GM12872 (cell line): ENCODE results near the gene TSC2.

Source experiments
- CTCF ChIP-seq: IDR thresholded peaks from 3 replicates; pipeline ENCODE4 v1.5.1; 2011; ENCODE audit warnings: low read depth, mild to moderate bottlenecking, low read length, moderate library complexity; ENCODE audit not compliant: insufficient read depth

The TSC2 gene

GRCh38 chr16:2093793-2094192 lies 46.0 kb downstream of the TSC2 start:
- TF ChIP-seq CTCF = no peak

GRCh38 chr16:2095315-2095853 lies 47.6 kb downstream of the TSC2 start:
- no peak for TF ChIP-seq CTCF

GRCh38 chr16:2095918-2096582 lies 48.3 kb downstream of the TSC2 start:
- no peak for TF ChIP-seq CTCF

GRCh38 chr16:2096853-2097595 lies 49.2 kb downstream of the TSC2 start:
- no peak for TF ChIP-seq CTCF

- no peak for TF ChIP-seq CTCF
These were observed 54.7 kb downstream of the TSC2 start for GRCh38 chr16:2102471-2102870.

GRCh38 chr16:2115591-2115973 lies 67.8 kb downstream of the TSC2 start:
- no peak for TF ChIP-seq CTCF

GRCh38 chr16:2121325-2121724 lies 73.5 kb downstream of the TSC2 start:
- peak; percentile 55 for TF ChIP-seq CTCF
